ENCODE measurements around the gene ZNF845.

GRCh38 chr19:53374288-53374687 is 40.7 kb downstream of the ZNF845 start:
- TF ChIP-seq CTCF (IDR thresholded peaks at IDR 0.05) = no peak
- no peak for TF ChIP-seq POLR2A (IDR thresholded peaks at IDR 0.05)
